Endothelial cell of umbilical vein (primary cell): ENCODE results near the gene INTS1. TPM values are rescaled to one million over a fixed set of nuclear protein-coding genes. Genes with fewer than 3 reads are reported as not detected.

ENCODE experiments used
- BruUV-seq: library from RNA; stranded (reverse); fragments of 400-500 nt; replicated peaks from 2 replicates; lab custom pipeline; 2021; lab: Mats Ljungman, UMichigan
- CTCF ChIA-PET: fragments of 300-600, 350-600 bp; sonication (Branson Sonifier 250); formaldehyde crosslinking; loops from one replicate; lab custom pipeline; 2021; ENCODE audit warnings: antibody characterized with exemption, inconsistent platforms; lab: Charles Lee
- POLR2A ChIA-PET: fragments of 300-600, 350-600 bp; sonication (Branson Sonifier 250); formaldehyde crosslinking; loops from one replicate; lab custom pipeline; 2021; ENCODE audit warnings: antibody characterized with exemption, inconsistent platforms; lab: Charles Lee
- DNase-seq: peaks from one replicate; pipeline ENCODE4 v3.0.0-alpha.2; 2011; ENCODE audit warnings: low read depth, low spot score
- FAIRE-seq: peaks from 2 replicates; lab custom pipeline; 2011; peaks lifted over from hg19 to GRCh38; lab: Jason Lieb, UNC
- H2AFZ ChIP-seq: 2 replicates; pipeline ENCODE4 v1.6.0; 2012; ENCODE audit warnings: low read depth, low read length, control low read depth, inconsistent platforms
- H3K27ac ChIP-seq: 2 replicates; pipeline ENCODE4 v1.5.1; 2011; ENCODE audit warnings: low read depth, mild to moderate bottlenecking, control low read depth, low read length, moderate library complexity; ENCODE audit not compliant: insufficient read depth
- H3K27me3 ChIP-seq, 2 experiments: 2 replicates each; pipeline versions ENCODE4 v1.6.0 to v1.6.1; 2011; ENCODE audit warnings: low read length in 2 of 2, mixed read lengths in 1 of 2; ENCODE audit not compliant: control insufficient read depth in 2 of 2, insufficient read depth in 2 of 2
- H3K36me3 ChIP-seq, 2 experiments: 2 replicates in 1 of 2; 3 replicates in 1 of 2; pipeline ENCODE4 v1.5.1; 2011; ENCODE audit warnings: low read length in 2 of 2, mild to moderate bottlenecking in 1 of 2, moderate library complexity in 1 of 2; ENCODE audit not compliant: control insufficient read depth in 2 of 2, insufficient read depth in 2 of 2; ENCODE audit errors: extremely low read depth in 1 of 2
- H3K4me1 ChIP-seq: 3 replicates; pipeline ENCODE4 v1.5.1; 2011; ENCODE audit warnings: mild to moderate bottlenecking, low read length; ENCODE audit not compliant: control insufficient read depth, insufficient read depth; ENCODE audit errors: extremely low read depth
- H3K4me2 ChIP-seq: 2 replicates; pipeline ENCODE4 v1.6.1; 2011; ENCODE audit warnings: low read length, control low read depth, mixed read lengths; ENCODE audit not compliant: insufficient read depth
- H3K4me3 ChIP-seq, 3 experiments: fragments of 200-600 bp in 1 of 3; sonication (generic), shearing (Covaris generic) in 1 of 3; replicated peaks in 1 of 3; 2 replicates each; pipeline ENCODE4 v1.5.1; 2011 to 2016; ENCODE audit warnings: control low read depth in 3 of 3, low read length in 3 of 3, mild to moderate bottlenecking in 2 of 3, inconsistent platforms in 1 of 3, low read depth in 1 of 3, moderate library complexity in 1 of 3; ENCODE audit not compliant: insufficient read depth in 1 of 3
- H3K79me2 ChIP-seq: 2 replicates; pipeline ENCODE4 v1.6.0; 2012; ENCODE audit warnings: low read length, inconsistent platforms; ENCODE audit not compliant: control insufficient read depth, insufficient read depth
- H3K9ac ChIP-seq: replicated peaks from 2 replicates; pipeline ENCODE3; 2011; ENCODE audit warnings: low read length, control low read depth; ENCODE audit not compliant: insufficient read depth; ENCODE audit errors: extremely low read depth
- H3K9me1 ChIP-seq: replicated peaks from 3 replicates; pipeline ENCODE4 v1.6.0; 2011; ENCODE audit warnings: mild to moderate bottlenecking, low read length; ENCODE audit not compliant: control insufficient read depth, insufficient read depth; ENCODE audit errors: extremely low read depth
- H3K9me3 ChIP-seq: replicated peaks from 2 replicates; pipeline ENCODE4 v1.5.1; 2012; ENCODE audit warnings: low read length, inconsistent platforms; ENCODE audit not compliant: control insufficient read depth, insufficient read depth
- H4K20me1 ChIP-seq: replicated peaks from 2 replicates; pipeline ENCODE3; 2011; ENCODE audit warnings: mild to moderate bottlenecking, low read length; ENCODE audit not compliant: control insufficient read depth, insufficient read depth; ENCODE audit errors: extremely low read depth
- CTCF ChIP-seq, 2 donors: IDR thresholded peaks; 1 replicate in 1 of 2; 2 replicates in 1 of 2; pipeline ENCODE4 v1.5.1; 2011; ENCODE audit warnings: low read length in 2 of 2, mild to moderate bottlenecking in 2 of 2, moderate library complexity in 2 of 2, control low read depth in 1 of 2, inconsistent platforms in 1 of 2, low read depth in 1 of 2; ENCODE audit not compliant: insufficient read depth in 1 of 2; ENCODE audit errors: extremely low read depth in 1 of 2
- EZH2 ChIP-seq: IDR thresholded peaks from 2 replicates; pipeline ENCODE4 v1.6.1; 2012; ENCODE audit warnings: borderline replicate concordance, low read depth, mild to moderate bottlenecking, moderate library complexity, low read length, inconsistent platforms; ENCODE audit not compliant: severe bottlenecking
- FOS ChIP-seq: IDR thresholded peaks from 2 replicates; pipeline ENCODE4 v1.6.1; 2011; ENCODE audit warnings: mild to moderate bottlenecking, low read length, moderate library complexity, borderline replicate concordance; ENCODE audit not compliant: insufficient read depth
- GATA2 ChIP-seq: IDR thresholded peaks from 2 replicates; pipeline ENCODE4 v1.7.0; 2011; ENCODE audit warnings: low read depth, mild to moderate bottlenecking, moderate library complexity, mixed read lengths, low read length; ENCODE audit not compliant: insufficient read length, insufficient read depth
- JUN ChIP-seq: IDR thresholded peaks from 2 replicates; pipeline ENCODE4 v1.6.1; 2011; ENCODE audit warnings: borderline replicate concordance, low read depth; ENCODE audit not compliant: insufficient read length, insufficient read depth
- MYC ChIP-seq: IDR thresholded peaks from one replicate; pipeline ENCODE4 v1.6.1; 2011; ENCODE audit warnings: mild to moderate bottlenecking, low read depth, low read length
- POLR2A ChIP-seq: IDR thresholded peaks from 2 replicates; pipeline ENCODE4 v1.6.1; 2012; ENCODE audit warnings: low read depth, mild to moderate bottlenecking, control low read depth, low read length
- POLR2AphosphoS5 ChIP-seq: IDR thresholded peaks from 2 replicates; pipeline ENCODE4 v1.6.1; 2012; ENCODE audit warnings: low read depth, mild to moderate bottlenecking, control low read depth, low read length, moderate library complexity; ENCODE audit not compliant: insufficient read depth
- dilution Hi-C: fragments of 300-500 bp; cut with MboI; formaldehyde crosslinking; loops from one replicate; pipeline ENCODE4 v1.15.0; 2019; ENCODE audit warnings: low sequenced_read_pairs; ENCODE audit not compliant: extremely low pct_ligation_motif_present
- intact Hi-C: fragments of 100-400 bp; cut with micrococcal nuclease; formaldehyde crosslinking; loops from one replicate; pipeline ENCODE4 v1.10.0; 2022
- polyA plus RNA-seq, 4 experiments: library from polyadenylated mRNA; depleted of rRNA in 3 of 4; stranded (reverse) in 3 of 4; unstranded in 1 of 4; fragments of >200 nt; gene quantifications; 2 replicates each; pipeline versions ENCODE4 v1.2.1 to v1.2.3, GENCODE V29; 2011 to 2012; ENCODE audit warnings: missing spikeins in 1 of 4
- total RNA-seq: library from RNA; stranded (reverse); gene quantifications from 2 replicates; pipeline ENCODE4 v1.2.3, GENCODE V29; 2021
- TF ChIP-seq, protein P1 (sequence below): IDR thresholded peaks from 2 replicates; pipeline ENCODE4 v1.6.1; 2011; ENCODE audit not compliant: insufficient read depth, insufficient read length

Gene INTS1
- total and polyA plus RNA-seq, 2 donors (not counting 3 experiments of a cell fraction or from before 2014, with no cell fraction given): 57.8 to 116 TPM

- Histone ChIP-seq H3K27ac (no peak overlapping the region), H3K79me2 (no peaks in the 10 kb centered on the region), H3K9me1 (no peaks in the 10 kb centered on the region), H3K36me3 (no peaks in the 10 kb centered on the region), H3K27me3 (no peaks in the 10 kb centered on the region), H4K20me1 (no peaks in the 10 kb centered on the region), H3K9me3 (no peaks in the 10 kb centered on the region), H3K4me3 (no peak overlapping the region), H3K4me1 (peaks cover 9% of the 10 kb centered on the region), H3K9ac (no peak overlapping the region), H2AFZ (no peak overlapping the region), H3K4me2 (no peak overlapping the region)
- ChIA-PET CTCF (interaction anchor here (0.7 kb wide), 1 partner anchor 153 kb away, joined by 3 read pairs; no protein-coding TSS in a partner anchor), POLR2A (no interaction called here)
- BruUV-seq: no TSS peak
- dilution Hi-C loops (no loop called here), intact Hi-C loops (no loop called here)
- no peak for DNase-seq
- FAIRE-seq: no peak
- TF ChIP-seq EZH2 (no peak), FOS (no peak), POLR2AphosphoS5 (no peak), POLR2A (no peak), MYC (no peak), JUN (no peak), CTCF (IDR thresholded peaks at IDR 0.05; ENCODE audit: extremely low read depth in 1 of 2, insufficient read depth in 1 of 2, low read depth in 1 of 2, low read length in 2 of 2) (no peak), GATA2 (no peak)
- TF ChIP-seq, protein P1, sequence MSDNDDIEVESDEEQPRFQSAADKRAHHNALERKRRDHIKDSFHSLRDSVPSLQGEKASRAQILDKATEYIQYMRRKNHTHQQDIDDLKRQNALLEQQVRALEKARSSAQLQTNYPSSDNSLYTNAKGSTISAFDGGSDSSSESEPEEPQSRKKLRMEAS: no peak
Measured at GRCh38 chr7:1511444-1512422, 7.5 kb upstream of the INTS1 start.
